Ishikawa (cell line): ENCODE data around the gene ECEL1.

Source experiments
- TAF1 ChIP-seq: IDR thresholded peaks from 2 replicates; pipeline ENCODE4 v1.6.1; 2012; ENCODE audit warnings: low read depth, mild to moderate bottlenecking
- TEAD4 ChIP-seq: IDR thresholded peaks from 2 replicates; pipeline ENCODE4 v1.6.1; 2012
- TF ChIP-seq, protein P1 (sequence below): IDR thresholded peaks from 2 replicates; pipeline ENCODE4 v1.6.1; 2012
- TF ChIP-seq, protein P2 (sequence below): IDR thresholded peaks from 2 replicates; pipeline ENCODE4 v1.6.1; 2012; ENCODE audit warnings: low read depth, mild to moderate bottlenecking

DNA sequence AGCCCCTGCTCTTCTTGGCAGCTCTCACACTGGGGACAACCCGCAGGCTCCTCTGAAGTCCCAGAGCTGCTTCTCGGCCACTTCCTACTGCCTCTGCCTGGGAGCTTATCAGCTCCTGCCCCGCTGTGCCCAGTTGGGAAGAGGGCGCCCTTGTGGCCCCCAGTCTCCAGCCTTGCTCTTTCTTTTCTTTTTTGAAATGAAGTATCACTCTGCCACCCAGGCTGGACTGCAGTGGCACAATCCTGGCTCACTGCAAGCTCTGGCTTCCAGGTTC is 52.3 kb downstream of the ECEL1 start:
- TF ChIP-seq, protein P1, sequence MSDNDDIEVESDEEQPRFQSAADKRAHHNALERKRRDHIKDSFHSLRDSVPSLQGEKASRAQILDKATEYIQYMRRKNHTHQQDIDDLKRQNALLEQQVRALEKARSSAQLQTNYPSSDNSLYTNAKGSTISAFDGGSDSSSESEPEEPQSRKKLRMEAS = no peak
- TF ChIP-seq, protein P2, sequence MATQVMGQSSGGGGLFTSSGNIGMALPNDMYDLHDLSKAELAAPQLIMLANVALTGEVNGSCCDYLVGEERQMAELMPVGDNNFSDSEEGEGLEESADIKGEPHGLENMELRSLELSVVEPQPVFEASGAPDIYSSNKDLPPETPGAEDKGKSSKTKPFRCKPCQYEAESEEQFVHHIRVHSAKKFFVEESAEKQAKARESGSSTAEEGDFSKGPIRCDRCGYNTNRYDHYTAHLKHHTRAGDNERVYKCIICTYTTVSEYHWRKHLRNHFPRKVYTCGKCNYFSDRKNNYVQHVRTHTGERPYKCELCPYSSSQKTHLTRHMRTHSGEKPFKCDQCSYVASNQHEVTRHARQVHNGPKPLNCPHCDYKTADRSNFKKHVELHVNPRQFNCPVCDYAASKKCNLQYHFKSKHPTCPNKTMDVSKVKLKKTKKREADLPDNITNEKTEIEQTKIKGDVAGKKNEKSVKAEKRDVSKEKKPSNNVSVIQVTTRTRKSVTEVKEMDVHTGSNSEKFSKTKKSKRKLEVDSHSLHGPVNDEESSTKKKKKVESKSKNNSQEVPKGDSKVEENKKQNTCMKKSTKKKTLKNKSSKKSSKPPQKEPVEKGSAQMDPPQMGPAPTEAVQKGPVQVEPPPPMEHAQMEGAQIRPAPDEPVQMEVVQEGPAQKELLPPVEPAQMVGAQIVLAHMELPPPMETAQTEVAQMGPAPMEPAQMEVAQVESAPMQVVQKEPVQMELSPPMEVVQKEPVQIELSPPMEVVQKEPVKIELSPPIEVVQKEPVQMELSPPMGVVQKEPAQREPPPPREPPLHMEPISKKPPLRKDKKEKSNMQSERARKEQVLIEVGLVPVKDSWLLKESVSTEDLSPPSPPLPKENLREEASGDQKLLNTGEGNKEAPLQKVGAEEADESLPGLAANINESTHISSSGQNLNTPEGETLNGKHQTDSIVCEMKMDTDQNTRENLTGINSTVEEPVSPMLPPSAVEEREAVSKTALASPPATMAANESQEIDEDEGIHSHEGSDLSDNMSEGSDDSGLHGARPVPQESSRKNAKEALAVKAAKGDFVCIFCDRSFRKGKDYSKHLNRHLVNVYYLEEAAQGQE = no peak
- no peak for TF ChIP-seq TAF1
- TF ChIP-seq TEAD4 = no peak
